Measurements from ENCODE around the gene ACER3. TPM values are rescaled to one million over a fixed set of nuclear protein-coding genes. Genes with fewer than 3 reads are reported as not detected.
"Not testable (repeated sequence)": the region's sequence is repeated elsewhere in the genome, so short reads cannot be mapped to it uniquely, and the experiment has no call there.

Gene ACER3
- total and polyA plus RNA-seq, 2 experiments from 2014 or later = 17.1 to 18.3 TPM

DNA sequence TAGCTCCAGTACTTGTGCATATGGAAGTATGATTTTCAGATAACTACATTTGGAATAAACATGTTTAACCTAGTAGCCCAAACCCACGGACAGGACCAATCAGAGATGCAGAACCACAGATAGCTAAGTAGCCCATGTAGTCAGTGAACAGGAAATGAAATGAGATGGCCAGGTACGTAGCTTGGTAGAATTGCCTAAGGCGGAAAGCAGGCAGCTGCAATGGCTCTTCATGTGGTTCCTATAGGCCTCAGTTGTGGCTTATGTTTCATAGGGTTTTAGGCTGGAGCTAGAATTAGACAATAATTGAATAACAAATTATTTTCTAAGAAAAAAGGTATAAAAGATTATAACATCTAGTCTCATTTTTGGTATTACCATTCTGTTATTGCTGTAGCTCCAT lies 87.1 kb downstream of the ACER3 start:
- Histone ChIP-seq H3K4me1 (ENCODE audit: insufficient read depth) (no peaks in the 10 kb centered on the region), H3K9me3 (ENCODE audit: low read depth) (no peaks in the 10 kb centered on the region), H4K20me1 (ENCODE audit: insufficient read depth, poor library complexity, severe bottlenecking) (no peaks in the 10 kb centered on the region), H3K4me3 (no peak overlapping the region), H3K27ac (no peak overlapping the region), H3K9me2 (replicated peaks; ENCODE audit: insufficient read depth) (no peaks in the 10 kb centered on the region), H3K79me2 (no peaks in the 10 kb centered on the region), H2AFZ (no peak overlapping the region), H3K36me3 (replicated peaks; ENCODE audit: insufficient read depth, low read depth) (no peaks in the 10 kb centered on the region), H3K4me2 (no peak overlapping the region), H3K27me3 (no peaks in the 10 kb centered on the region)
- TF ChIP-seq EZH2phosphoT487 (IDR thresholded peaks at IDR 0.05; ENCODE audit: low read depth, severe bottlenecking, unreplicated experiment) = no peak
- no peak for TF ChIP-seq EZH2 (IDR thresholded peaks at IDR 0.05; ENCODE audit: borderline replicate concordance)
- TF ChIP-seq, protein P1, sequence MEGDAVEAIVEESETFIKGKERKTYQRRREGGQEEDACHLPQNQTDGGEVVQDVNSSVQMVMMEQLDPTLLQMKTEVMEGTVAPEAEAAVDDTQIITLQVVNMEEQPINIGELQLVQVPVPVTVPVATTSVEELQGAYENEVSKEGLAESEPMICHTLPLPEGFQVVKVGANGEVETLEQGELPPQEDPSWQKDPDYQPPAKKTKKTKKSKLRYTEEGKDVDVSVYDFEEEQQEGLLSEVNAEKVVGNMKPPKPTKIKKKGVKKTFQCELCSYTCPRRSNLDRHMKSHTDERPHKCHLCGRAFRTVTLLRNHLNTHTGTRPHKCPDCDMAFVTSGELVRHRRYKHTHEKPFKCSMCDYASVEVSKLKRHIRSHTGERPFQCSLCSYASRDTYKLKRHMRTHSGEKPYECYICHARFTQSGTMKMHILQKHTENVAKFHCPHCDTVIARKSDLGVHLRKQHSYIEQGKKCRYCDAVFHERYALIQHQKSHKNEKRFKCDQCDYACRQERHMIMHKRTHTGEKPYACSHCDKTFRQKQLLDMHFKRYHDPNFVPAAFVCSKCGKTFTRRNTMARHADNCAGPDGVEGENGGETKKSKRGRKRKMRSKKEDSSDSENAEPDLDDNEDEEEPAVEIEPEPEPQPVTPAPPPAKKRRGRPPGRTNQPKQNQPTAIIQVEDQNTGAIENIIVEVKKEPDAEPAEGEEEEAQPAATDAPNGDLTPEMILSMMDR (IDR thresholded peaks at IDR 0.05; ENCODE audit: poor library complexity) = no peak
- no peak for DNase-seq (ENCODE audit: low spot score)
- 92% methylated on average over 3 of the region's 3 CpGs for WGBS (ENCODE audit: low lambda C conversion rate, missing lambda C conversion rate)

GRCh38 chr11:76955459-76956114 lies 94.9 kb downstream of the ACER3 start:
- Histone ChIP-seq H3K4me2 (no peak overlapping the region), H3K9me3 (ENCODE audit: low read depth) (no peaks in the 10 kb centered on the region), H3K79me2 (no peaks in the 10 kb centered on the region), H3K27ac (no peak overlapping the region), H4K20me1 (ENCODE audit: insufficient read depth, poor library complexity, severe bottlenecking) (no peaks in the 10 kb centered on the region), H3K4me1 (ENCODE audit: insufficient read depth) (no peaks in the 10 kb centered on the region), H2AFZ (no peak overlapping the region), H3K36me3 (replicated peaks; ENCODE audit: insufficient read depth, low read depth) (no peaks in the 10 kb centered on the region), H3K9me2 (replicated peaks; ENCODE audit: insufficient read depth) (no peaks in the 10 kb centered on the region), H3K4me3 (no peak overlapping the region), H3K27me3 (no peaks in the 10 kb centered on the region)
- WGBS (ENCODE audit: low lambda C conversion rate, missing lambda C conversion rate) = 96% methylated on average over 3 of the region's 3 CpGs
- DNase-seq (ENCODE audit: low spot score) = no peak
- TF ChIP-seq, protein P1 (IDR thresholded peaks at IDR 0.05; ENCODE audit: poor library complexity) = no peak
- no peak for TF ChIP-seq EZH2phosphoT487 (IDR thresholded peaks at IDR 0.05; ENCODE audit: low read depth, severe bottlenecking, unreplicated experiment)
- no peak for TF ChIP-seq EZH2 (IDR thresholded peaks at IDR 0.05; ENCODE audit: borderline replicate concordance)

DNA sequence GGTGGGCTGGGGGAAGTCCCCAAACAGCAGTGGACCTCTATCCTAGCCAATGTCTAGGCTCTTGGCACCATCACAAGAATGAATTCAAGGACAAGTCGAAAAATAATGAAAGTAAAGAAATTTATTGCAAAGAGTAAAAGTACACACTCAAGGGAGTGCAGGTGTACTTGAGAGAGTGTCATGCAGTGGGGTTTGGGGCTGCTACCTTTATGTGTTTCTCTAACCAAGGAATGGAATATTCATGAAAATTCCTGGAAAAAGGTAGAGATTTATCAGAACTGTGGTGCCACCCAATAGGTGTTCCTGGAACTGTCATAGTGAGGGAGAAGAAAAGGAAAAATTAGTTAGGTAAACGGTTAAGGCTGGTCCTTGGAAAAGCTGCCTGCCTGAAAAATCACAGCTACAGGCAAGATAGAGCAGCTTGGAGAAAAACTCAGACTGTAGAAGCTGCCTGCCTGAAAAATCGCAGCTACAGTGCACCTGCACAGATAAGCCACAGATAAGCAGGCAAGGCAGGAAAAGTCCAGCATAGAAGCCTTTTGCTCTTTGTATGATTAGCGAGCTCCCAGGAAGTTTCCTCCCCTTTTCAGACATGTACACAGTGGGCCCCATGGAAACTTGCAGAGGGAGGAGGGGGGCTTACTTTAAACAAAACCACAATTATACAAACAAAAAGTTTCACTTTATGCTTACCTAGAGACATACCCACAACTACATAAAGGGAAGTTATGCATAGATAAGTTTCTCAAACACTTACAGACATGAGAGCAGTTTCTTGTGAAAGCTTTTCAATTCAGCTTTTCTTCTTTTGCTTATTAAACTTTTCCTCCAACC lies 102.1 kb downstream of the ACER3 start:
- Histone ChIP-seq H3K27me3 (no peaks in the 10 kb centered on the region), H3K9me3 (ENCODE audit: low read depth) (no peaks in the 10 kb centered on the region), H3K4me2 (peak overlapping the region; percentile 61), H3K27ac (peak overlapping the region; percentile 88), H3K36me3 (replicated peaks; ENCODE audit: insufficient read depth, low read depth) (no peaks in the 10 kb centered on the region), H3K79me2 (no peaks in the 10 kb centered on the region), H2AFZ (no peak overlapping the region), H3K4me3 (no peak overlapping the region), H3K9me2 (replicated peaks; ENCODE audit: insufficient read depth) (no peaks in the 10 kb centered on the region), H3K4me1 (ENCODE audit: insufficient read depth) (peaks cover 7% of the 10 kb centered on the region), H4K20me1 (ENCODE audit: insufficient read depth, poor library complexity, severe bottlenecking) (no peaks in the 10 kb centered on the region)
- peak; percentile 69 for DNase-seq (ENCODE audit: low spot score)
- no peak for TF ChIP-seq EZH2phosphoT487 (IDR thresholded peaks at IDR 0.05; ENCODE audit: low read depth, severe bottlenecking, unreplicated experiment)
- no peak for TF ChIP-seq EZH2 (IDR thresholded peaks at IDR 0.05; ENCODE audit: borderline replicate concordance)
- TF ChIP-seq, protein P1 (IDR thresholded peaks at IDR 0.05; ENCODE audit: poor library complexity) = no peak
- 40% methylated on average over 4 of the region's 4 CpGs for WGBS (ENCODE audit: low lambda C conversion rate, missing lambda C conversion rate)

- peak overlapping the region; percentile 22 for H3K4me2 ChIP-seq
- H3K9me2 ChIP-seq (replicated peaks; ENCODE audit: insufficient read depth); H3K79me2 ChIP-seq; H3K9me3 ChIP-seq (ENCODE audit: low read depth); H3K4me1 ChIP-seq (ENCODE audit: insufficient read depth); H3K4me3 ChIP-seq; H4K20me1 ChIP-seq (ENCODE audit: insufficient read depth, poor library complexity, severe bottlenecking); H2AFZ ChIP-seq; H3K27me3 ChIP-seq; H3K36me3 ChIP-seq (replicated peaks; ENCODE audit: insufficient read depth, low read depth): not testable (repeated sequence)
- peak; percentile 28 for DNase-seq (ENCODE audit: low spot score)
- H3K27ac ChIP-seq = peak overlapping the region; percentile 88
- WGBS (ENCODE audit: low lambda C conversion rate, missing lambda C conversion rate) = 81% methylated on average over 16 of the region's 16 CpGs
Measured at GRCh38 chr11:76963417-76964168, 102.9 kb downstream of the ACER3 start.

Data from hepatocyte (in vitro differentiated cells).